IPS-20b (cell line): ENCODE results near the gene SEZ6L.

Experiments
- H3K27ac ChIP-seq: one replicate; pipeline ENCODE4 v1.5.1; 2013; ENCODE audit warnings: low read length
- H3K27me3 ChIP-seq: 2 replicates; pipeline ENCODE4 v1.6.1; 2013; ENCODE audit warnings: mild to moderate bottlenecking, low read length, inconsistent platforms; ENCODE audit not compliant: insufficient read depth
- H3K36me3 ChIP-seq: 2 replicates; pipeline ENCODE4 v1.6.1; 2013; ENCODE audit warnings: low read depth, mild to moderate bottlenecking, inconsistent platforms, low read length, moderate library complexity; ENCODE audit not compliant: insufficient read depth
- H3K4me1 ChIP-seq: 2 replicates; pipeline ENCODE4 v1.6.1; 2013; ENCODE audit warnings: mild to moderate bottlenecking, control low read depth, inconsistent platforms, low read length, moderate library complexity; ENCODE audit not compliant: insufficient read depth
- H3K4me3 ChIP-seq: 2 replicates; pipeline ENCODE4 v1.5.1; 2013; ENCODE audit warnings: mild to moderate bottlenecking, low read length, inconsistent platforms
- H3K9ac ChIP-seq: 2 replicates; pipeline ENCODE4 v1.6.1; 2013; ENCODE audit warnings: low read depth, mild to moderate bottlenecking, inconsistent platforms, low read length, moderate library complexity
- H3K9me3 ChIP-seq: 2 replicates; pipeline ENCODE4 v1.6.1; 2013; ENCODE audit warnings: mild to moderate bottlenecking, low read depth, low read length, inconsistent platforms; ENCODE audit not compliant: insufficient read depth

Gene SEZ6L

DNA sequence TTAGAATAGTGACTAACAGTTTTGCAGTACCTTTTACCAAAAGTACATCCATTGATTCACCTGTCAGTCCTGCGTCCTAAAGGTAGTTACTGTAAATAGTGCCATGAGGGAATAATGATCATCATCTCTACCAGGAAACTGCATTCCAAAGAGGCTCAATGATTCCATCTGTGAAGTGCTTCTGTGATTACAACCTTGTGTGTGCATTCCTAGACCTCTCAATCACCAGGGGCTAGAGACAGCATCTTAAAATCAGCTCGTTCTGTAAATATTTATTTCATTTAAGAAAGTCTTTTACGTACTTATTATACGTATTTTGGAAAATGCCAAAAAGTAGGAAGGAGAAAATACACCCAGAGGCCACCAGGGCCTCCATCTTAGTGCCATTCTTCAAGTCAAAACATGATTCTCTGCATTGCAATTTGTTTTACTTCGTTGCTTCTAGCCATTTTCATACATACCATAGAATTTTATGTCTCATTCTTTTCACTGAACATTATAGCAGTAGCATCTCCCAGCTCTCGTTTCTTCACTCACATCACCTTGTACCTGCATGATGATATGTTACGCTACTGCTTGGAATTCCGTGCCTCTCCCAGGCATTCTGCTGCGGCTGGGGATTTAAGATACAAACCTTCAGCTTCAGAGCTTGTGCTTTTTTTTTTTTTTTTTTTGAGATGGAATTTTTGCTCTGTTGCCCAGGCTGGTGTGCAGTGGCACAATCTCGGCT, 117.0 kb downstream of the SEZ6L start:
- Histone ChIP-seq H3K4me3 (no peak overlapping the region), H3K4me1 (no peaks in the 10 kb centered on the region), H3K27ac (no peak overlapping the region), H3K36me3 (no peaks in the 10 kb centered on the region), H3K27me3 (no peaks in the 10 kb centered on the region), H3K9ac (no peak overlapping the region), H3K9me3 (no peaks in the 10 kb centered on the region)

DNA sequence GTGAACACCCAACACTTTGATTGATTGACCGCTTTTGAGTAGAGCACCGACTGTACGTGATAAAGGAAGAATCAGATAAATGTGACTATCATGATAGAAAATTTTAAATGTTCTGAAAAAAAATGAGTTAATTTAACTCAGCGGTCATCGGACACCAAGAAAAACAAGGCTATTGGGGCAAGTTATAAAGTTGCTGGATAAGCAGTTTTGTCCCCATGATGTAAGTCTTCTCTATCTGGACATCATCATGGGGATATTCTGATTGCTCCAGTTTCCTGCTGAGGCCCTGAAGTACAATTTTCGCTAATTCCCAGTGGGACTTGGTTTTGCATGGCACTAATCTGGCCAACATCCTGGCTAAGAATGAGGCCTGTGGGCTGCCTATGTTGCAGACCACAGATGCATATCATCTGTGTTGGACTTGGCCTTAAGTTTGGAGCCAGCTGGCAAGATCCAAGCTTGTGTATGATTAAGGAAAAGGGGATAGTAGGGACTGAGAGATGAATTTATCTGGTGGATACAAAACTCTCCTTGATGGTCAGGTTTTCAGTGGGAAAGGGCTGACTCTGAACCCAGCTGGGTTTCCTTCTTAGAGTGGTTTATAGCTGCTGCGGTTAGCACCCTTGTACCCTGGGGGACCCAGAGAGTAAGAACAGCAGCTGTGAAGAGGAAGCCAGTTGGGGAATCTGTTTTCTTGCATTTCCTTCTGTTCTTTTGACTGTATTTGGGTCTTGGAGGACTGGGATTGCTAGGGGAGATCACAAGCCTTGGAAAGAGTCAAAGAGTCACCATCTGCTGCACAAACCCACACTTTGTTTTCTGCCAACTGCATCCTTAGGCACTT, 118.3 kb downstream of the SEZ6L start:
- H3K9ac ChIP-seq, result no peak overlapping the region
- H3K4me3 ChIP-seq, result no peak overlapping the region
- no peaks in the 10 kb centered on the region for H3K36me3 ChIP-seq
- no peaks in the 10 kb centered on the region for H3K4me1 ChIP-seq
- no peaks in the 10 kb centered on the region for H3K27me3 ChIP-seq
- no peaks in the 10 kb centered on the region for H3K9me3 ChIP-seq
- no peak overlapping the region for H3K27ac ChIP-seq

- no peak overlapping the region for H3K4me3 ChIP-seq
- H3K4me1 ChIP-seq, result peaks cover 7% of the 10 kb centered on the region; the same call in 1 of the 2 replicates
- H3K9ac ChIP-seq, result no peak overlapping the region
- H3K27me3 ChIP-seq, result no peaks in the 10 kb centered on the region
- no peak overlapping the region for H3K27ac ChIP-seq
- H3K36me3 ChIP-seq, result no peaks in the 10 kb centered on the region
- no peaks in the 10 kb centered on the region for H3K9me3 ChIP-seq
These were observed 120.4 kb downstream of the SEZ6L start for GRCh38 chr22:26289611-26290101.

- Histone ChIP-seq H3K9ac (no peak overlapping the region), H3K4me1 (peaks cover 17% of the 10 kb centered on the region; the same call in 1 of the 2 replicates), H3K27me3 (no peaks in the 10 kb centered on the region), H3K27ac (no peak overlapping the region), H3K4me3 (no peak overlapping the region), H3K9me3 (no peaks in the 10 kb centered on the region), H3K36me3 (no peaks in the 10 kb centered on the region)
These were observed 122.8 kb downstream of the SEZ6L start for GRCh38 chr22:26291940-26292666.

- no peaks in the 10 kb centered on the region for H3K27me3 ChIP-seq
- no peaks in the 10 kb centered on the region for H3K9me3 ChIP-seq
- H3K36me3 ChIP-seq, result no peaks in the 10 kb centered on the region
- H3K4me3 ChIP-seq, result no peak overlapping the region
- peaks cover 17% of the 10 kb centered on the region; the same call in 1 of the 2 replicates for H3K4me1 ChIP-seq
- H3K27ac ChIP-seq, result no peak overlapping the region
- no peak overlapping the region for H3K9ac ChIP-seq
These were observed 123.4 kb downstream of the SEZ6L start for GRCh38 chr22:26292667-26292995.

DNA sequence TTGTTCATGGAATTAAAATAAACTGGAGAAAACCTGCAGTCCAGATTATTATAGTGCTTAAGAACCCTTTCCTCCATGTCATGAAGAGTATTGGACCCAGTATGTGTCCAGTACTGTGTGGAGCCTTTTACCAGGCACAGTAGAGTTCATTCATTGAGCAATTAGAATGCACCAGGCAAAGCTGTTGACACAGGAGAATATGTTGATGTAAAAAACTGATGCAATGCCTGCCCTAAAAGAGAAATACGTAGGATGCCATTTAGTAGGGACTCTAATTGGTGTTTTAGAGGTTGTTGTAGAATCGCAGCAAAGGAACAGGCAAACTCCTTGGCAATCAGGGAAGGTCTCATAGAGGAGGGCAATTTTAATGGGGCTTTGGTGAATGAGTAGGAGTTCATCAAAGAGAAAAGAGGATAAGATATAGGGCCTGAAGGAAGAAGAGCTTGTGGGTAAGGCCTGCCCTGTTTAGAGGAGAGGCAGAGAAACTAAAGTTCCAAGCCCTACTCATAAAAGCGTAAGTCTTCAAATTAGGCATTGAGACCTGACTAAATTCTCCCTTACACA, 126.4 kb downstream of the SEZ6L start:
- no peaks in the 10 kb centered on the region for H3K27me3 ChIP-seq
- H3K27ac ChIP-seq, result no peak overlapping the region
- no peak overlapping the region for H3K9ac ChIP-seq
- no peak overlapping the region for H3K4me3 ChIP-seq
- H3K36me3 ChIP-seq, result no peaks in the 10 kb centered on the region
- no peaks in the 10 kb centered on the region for H3K9me3 ChIP-seq
- H3K4me1 ChIP-seq, result peaks cover 17% of the 10 kb centered on the region; the same call in 1 of the 2 replicates

DNA sequence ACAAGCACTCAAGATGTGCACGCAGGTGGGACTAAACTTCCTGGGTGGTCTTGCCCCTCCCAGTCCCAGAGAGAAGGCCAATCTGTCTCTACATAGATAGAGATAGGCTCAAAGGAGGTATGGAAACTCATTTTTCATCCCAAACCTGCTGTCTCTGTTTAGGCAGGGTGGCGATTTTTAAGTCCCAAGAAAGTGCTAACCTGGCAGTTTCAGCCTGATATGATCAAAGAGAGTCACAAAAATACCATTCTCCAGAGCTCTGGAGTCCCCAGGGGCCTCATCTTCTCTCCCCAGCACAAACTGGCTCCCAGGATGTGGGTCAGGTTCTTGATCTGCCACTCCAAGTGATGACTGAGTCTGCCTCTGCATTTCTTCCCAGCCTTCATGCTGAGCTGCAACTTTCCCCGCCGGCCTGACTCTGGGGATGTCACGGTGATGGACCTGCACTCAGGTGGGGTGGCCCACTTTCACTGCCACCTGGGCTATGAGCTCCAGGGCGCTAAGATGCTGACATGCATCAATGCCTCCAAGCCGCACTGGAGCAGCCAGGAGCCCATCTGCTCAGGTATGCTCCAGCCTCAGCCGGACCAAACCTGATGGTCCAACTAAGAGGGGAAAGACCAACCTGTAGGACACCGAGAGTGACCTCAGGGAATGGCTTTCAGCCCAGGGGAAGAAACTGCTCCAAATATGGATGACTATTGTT, 129.5 kb downstream of the SEZ6L start:
- peaks cover 17% of the 10 kb centered on the region; the same call in 1 of the 2 replicates for H3K4me1 ChIP-seq
- no peaks in the 10 kb centered on the region for H3K27me3 ChIP-seq
- no peak overlapping the region for H3K4me3 ChIP-seq
- H3K27ac ChIP-seq, result no peak overlapping the region
- H3K9me3 ChIP-seq, result no peaks in the 10 kb centered on the region
- H3K36me3 ChIP-seq, result no peaks in the 10 kb centered on the region
- no peak overlapping the region for H3K9ac ChIP-seq

DNA sequence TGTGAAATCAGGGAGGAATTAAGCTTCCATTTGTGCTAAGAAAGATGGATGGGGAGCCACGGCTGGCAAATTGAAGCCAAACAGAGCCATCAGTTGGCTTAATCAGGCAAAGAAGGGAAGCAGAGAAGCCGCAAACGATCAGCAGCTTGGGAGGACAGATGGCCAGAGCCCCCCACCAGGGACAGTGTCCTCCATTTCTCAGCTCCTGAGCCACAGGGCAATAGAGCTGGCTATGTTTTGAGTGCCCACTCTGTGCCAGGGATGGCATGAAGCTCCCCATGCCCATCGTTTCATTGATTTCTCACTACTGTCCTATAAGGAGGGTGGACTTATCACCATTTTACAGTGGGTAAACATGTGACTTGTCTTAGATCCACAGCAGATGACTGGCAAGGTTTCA, 133.5 kb downstream of the SEZ6L start:
- Histone ChIP-seq H3K4me3 (no peak overlapping the region), H3K27me3 (no peaks in the 10 kb centered on the region), H3K4me1 (no peaks in the 10 kb centered on the region), H3K36me3 (no peaks in the 10 kb centered on the region), H3K9ac (no peak overlapping the region), H3K9me3 (no peaks in the 10 kb centered on the region), H3K27ac (no peak overlapping the region)

- Histone ChIP-seq H3K4me1 (no peaks in the 10 kb centered on the region), H3K9me3 (no peaks in the 10 kb centered on the region), H3K27ac (no peak overlapping the region), H3K36me3 (no peaks in the 10 kb centered on the region), H3K9ac (no peak overlapping the region), H3K27me3 (no peaks in the 10 kb centered on the region), H3K4me3 (no peak overlapping the region)
These were observed 134.2 kb downstream of the SEZ6L start for GRCh38 chr22:26303475-26303874.

GRCh38 chr22:26304730-26305129, 135.5 kb downstream of the SEZ6L start:
- no peak overlapping the region for H3K9ac ChIP-seq
- H3K36me3 ChIP-seq, result no peaks in the 10 kb centered on the region
- no peaks in the 10 kb centered on the region for H3K27me3 ChIP-seq
- H3K4me1 ChIP-seq, result no peaks in the 10 kb centered on the region
- H3K4me3 ChIP-seq, result no peak overlapping the region
- no peaks in the 10 kb centered on the region for H3K9me3 ChIP-seq
- H3K27ac ChIP-seq, result no peak overlapping the region

DNA sequence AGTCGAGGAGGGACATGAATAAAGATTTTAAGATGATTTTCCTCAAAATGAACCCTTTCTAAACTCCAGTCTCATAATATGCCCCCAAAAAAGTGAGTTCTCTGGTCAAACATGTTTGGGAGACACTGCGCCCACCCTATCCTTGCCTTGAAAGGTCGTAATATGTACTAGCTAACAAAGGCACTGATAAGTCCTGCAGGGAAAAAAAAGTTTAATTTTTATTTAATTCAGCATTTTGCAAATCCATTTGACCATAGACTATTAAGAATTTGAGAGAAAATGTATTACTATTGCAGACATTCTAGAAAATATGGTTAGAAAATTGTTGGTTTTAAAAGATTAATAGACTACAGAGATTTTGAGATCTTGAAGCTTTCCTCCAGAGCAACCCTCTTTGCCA, 139.2 kb downstream of the SEZ6L start:
- Histone ChIP-seq H3K27ac (no peak overlapping the region), H3K9ac (no peak overlapping the region), H3K36me3 (no peaks in the 10 kb centered on the region), H3K9me3 (no peaks in the 10 kb centered on the region), H3K4me1 (no peaks in the 10 kb centered on the region), H3K4me3 (no peak overlapping the region), H3K27me3 (no peaks in the 10 kb centered on the region)
